ENCODE data around the gene WDR20. TPM values are rescaled to one million over a fixed set of nuclear protein-coding genes. Genes with fewer than 3 reads are reported as not detected.

WDR20 gene
- polyA plus RNA-seq, 1 donor (not counting 4 experiments of a cell fraction or from before 2014, with no cell fraction given): 24.5 TPM

DNA sequence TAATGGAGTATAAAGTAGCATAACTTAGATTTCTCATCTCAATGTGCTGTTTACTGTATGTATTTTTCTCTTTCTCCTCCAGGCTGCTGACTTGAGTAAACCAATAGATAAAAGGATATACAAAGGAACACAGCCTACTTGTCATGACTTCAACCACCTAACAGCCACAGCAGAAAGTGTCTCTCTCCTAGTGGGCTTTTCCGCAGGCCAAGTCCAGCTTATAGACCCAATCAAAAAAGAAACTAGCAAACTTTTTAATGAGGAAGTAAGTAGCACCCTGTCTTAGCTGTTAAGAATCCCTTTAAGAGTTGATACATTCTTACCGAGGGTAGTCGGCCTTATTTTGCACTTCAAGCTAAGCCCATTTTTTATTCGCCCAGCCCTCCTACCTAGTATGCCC, 55.2 kb downstream of the WDR20 start:
- H3K9me1 ChIP-seq (ENCODE audit: control insufficient read depth, extremely low read depth, insufficient read depth, low read length): no peaks in the 10 kb centered on the region
- H3K4me1 ChIP-seq (ENCODE audit: control insufficient read depth, extremely low read depth, insufficient read depth, low read length): peaks cover 3% of the 10 kb centered on the region
- DNase-seq (ENCODE audit: low read depth, low spot score): no peak
- no peak overlapping the region for H3K4me2 ChIP-seq (ENCODE audit: control insufficient read depth, extremely low read depth, insufficient read depth, low read depth, low read length)
- no peaks in the 10 kb centered on the region for H3K9me3 ChIP-seq (ENCODE audit: control insufficient read depth, low read depth, low read length)
- no peak overlapping the region for H3K4me3 ChIP-seq (ENCODE audit: control insufficient read depth in 2 of 3, extremely low read depth in 1 of 3, insufficient read depth in 2 of 3, low read depth in 1 of 3, low read length in 3 of 3)
- dilution Hi-C loops (cut with MboI; ENCODE audit: extremely low pct_ligation_motif_present, low sequenced_read_pairs): no loop called here
- H3K79me2 ChIP-seq (ENCODE audit: control insufficient read depth, insufficient read depth, low read length): peaks cover 62% of the 10 kb centered on the region
- TF ChIP-seq, protein P1, sequence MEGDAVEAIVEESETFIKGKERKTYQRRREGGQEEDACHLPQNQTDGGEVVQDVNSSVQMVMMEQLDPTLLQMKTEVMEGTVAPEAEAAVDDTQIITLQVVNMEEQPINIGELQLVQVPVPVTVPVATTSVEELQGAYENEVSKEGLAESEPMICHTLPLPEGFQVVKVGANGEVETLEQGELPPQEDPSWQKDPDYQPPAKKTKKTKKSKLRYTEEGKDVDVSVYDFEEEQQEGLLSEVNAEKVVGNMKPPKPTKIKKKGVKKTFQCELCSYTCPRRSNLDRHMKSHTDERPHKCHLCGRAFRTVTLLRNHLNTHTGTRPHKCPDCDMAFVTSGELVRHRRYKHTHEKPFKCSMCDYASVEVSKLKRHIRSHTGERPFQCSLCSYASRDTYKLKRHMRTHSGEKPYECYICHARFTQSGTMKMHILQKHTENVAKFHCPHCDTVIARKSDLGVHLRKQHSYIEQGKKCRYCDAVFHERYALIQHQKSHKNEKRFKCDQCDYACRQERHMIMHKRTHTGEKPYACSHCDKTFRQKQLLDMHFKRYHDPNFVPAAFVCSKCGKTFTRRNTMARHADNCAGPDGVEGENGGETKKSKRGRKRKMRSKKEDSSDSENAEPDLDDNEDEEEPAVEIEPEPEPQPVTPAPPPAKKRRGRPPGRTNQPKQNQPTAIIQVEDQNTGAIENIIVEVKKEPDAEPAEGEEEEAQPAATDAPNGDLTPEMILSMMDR (optimal IDR thresholded peaks at IDR 0.05 in 1 of 3, IDR thresholded peaks at IDR 0.05 in 1 of 3, conservative IDR thresholded peaks at IDR 0.05 in 1 of 3; ENCODE audit: extremely low read depth in 1 of 3, insufficient read depth in 2 of 3, low read length in 3 of 3): no peak
- no peak for TF ChIP-seq EZH2 (IDR thresholded peaks at IDR 0.05; ENCODE audit: low read length)
- H3K27ac ChIP-seq (ENCODE audit: control insufficient read depth, insufficient read depth, low read length): no peak overlapping the region
- peaks cover 12 to 14% of the 10 kb centered on the region in 2 experiments for H3K36me3 ChIP-seq (ENCODE audit: control insufficient read depth in 2 of 2, extremely low read depth in 1 of 2, insufficient read depth in 2 of 2, low read length in 2 of 2)
- no peak for FAIRE-seq
- peaks cover 12% of the 10 kb centered on the region for H4K20me1 ChIP-seq (ENCODE audit: control insufficient read depth, extremely low read depth, insufficient read depth, low read length)
- no peak overlapping the region for H3K9ac ChIP-seq (ENCODE audit: control insufficient read depth, extremely low read depth, insufficient read depth, low read length)
- H2AFZ ChIP-seq (ENCODE audit: control insufficient read depth, low read length): no peak overlapping the region
- no peaks in the 10 kb centered on the region for H3K27me3 ChIP-seq (ENCODE audit: control insufficient read depth, extremely low read depth, insufficient read depth, low read length)

DNA sequence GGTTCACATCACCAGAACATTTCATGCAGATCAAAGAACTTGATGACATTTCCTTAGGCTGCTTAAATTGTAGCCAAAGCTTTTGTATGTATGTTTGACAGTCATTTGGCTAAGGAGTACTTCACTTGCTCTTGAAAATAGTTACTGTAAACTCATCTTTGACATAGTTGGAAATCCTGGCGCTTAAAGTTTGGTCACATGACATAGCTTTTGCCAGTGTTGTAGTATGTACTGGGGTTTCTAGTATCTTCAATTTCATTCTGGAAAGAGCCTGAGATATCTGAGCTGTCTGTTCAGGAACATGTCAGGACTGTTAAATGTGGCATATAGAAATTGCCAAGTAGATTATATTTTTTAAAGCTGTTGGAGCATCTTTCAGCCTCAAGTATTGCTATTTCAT, 55.7 kb downstream of the WDR20 start:
- Histone ChIP-seq H3K4me2 (ENCODE audit: control insufficient read depth, extremely low read depth, insufficient read depth, low read depth, low read length) (no peak overlapping the region), H3K9ac (ENCODE audit: control insufficient read depth, extremely low read depth, insufficient read depth, low read length) (no peak overlapping the region), H3K79me2 (ENCODE audit: control insufficient read depth, insufficient read depth, low read length) (peaks cover 60% of the 10 kb centered on the region), H3K9me3 (ENCODE audit: control insufficient read depth, low read depth, low read length) (no peaks in the 10 kb centered on the region), H3K4me3 (ENCODE audit: control insufficient read depth in 2 of 3, extremely low read depth in 1 of 3, insufficient read depth in 2 of 3, low read depth in 1 of 3, low read length in 3 of 3) (no peak overlapping the region), H3K9me1 (ENCODE audit: control insufficient read depth, extremely low read depth, insufficient read depth, low read length) (no peaks in the 10 kb centered on the region), H2AFZ (ENCODE audit: control insufficient read depth, low read length) (no peak overlapping the region), H3K27me3 (ENCODE audit: control insufficient read depth, extremely low read depth, insufficient read depth, low read length) (no peaks in the 10 kb centered on the region), H3K36me3 (ENCODE audit: control insufficient read depth in 2 of 2, extremely low read depth in 1 of 2, insufficient read depth in 2 of 2, low read length in 2 of 2) (peaks cover 12 to 14% of the 10 kb centered on the region in 2 experiments), H4K20me1 (ENCODE audit: control insufficient read depth, extremely low read depth, insufficient read depth, low read length) (peaks cover 12% of the 10 kb centered on the region), H3K27ac (ENCODE audit: control insufficient read depth, insufficient read depth, low read length) (no peak overlapping the region), H3K4me1 (ENCODE audit: control insufficient read depth, extremely low read depth, insufficient read depth, low read length) (peaks cover 3% of the 10 kb centered on the region)
- DNase-seq (ENCODE audit: low read depth, low spot score) (no peak), FAIRE-seq (no peak)
- dilution Hi-C loops (cut with MboI; ENCODE audit: extremely low pct_ligation_motif_present, low sequenced_read_pairs): no loop called here
- no peak for TF ChIP-seq EZH2 (IDR thresholded peaks at IDR 0.05; ENCODE audit: low read length)
- TF ChIP-seq, protein P1 (optimal IDR thresholded peaks at IDR 0.05 in 1 of 3, IDR thresholded peaks at IDR 0.05 in 1 of 3, conservative IDR thresholded peaks at IDR 0.05 in 1 of 3; ENCODE audit: extremely low read depth in 1 of 3, insufficient read depth in 2 of 3, low read length in 3 of 3): no peak
